HEK293 (cell line): ENCODE measurements around the gene CD1C.

Experiments used
- CTCF ChIA-PET: fragments of 350-600 bp; formaldehyde crosslinking; extraction: SDS; loops from one replicate; lab custom pipeline; 2021; ENCODE audit warnings: antibody characterized with exemption; lab: Yijun Ruan, JAX
- POLR2A ChIA-PET: fragments of 300-600 bp; formaldehyde crosslinking; extraction: SDS; loops from one replicate; lab custom pipeline; 2020; ENCODE audit warnings: antibody characterized with exemption, inconsistent platforms; lab: Yijun Ruan, JAX
- H3K27ac ChIP-seq: fragments of 200-500 bp; sonication (Bioruptor generic); 2 replicates; pipeline ENCODE4 v1.5.1; 2014; ENCODE audit warnings: low read depth, low read length, control low read depth, inconsistent platforms; ENCODE audit errors: extremely low read depth
- H3K36me3 ChIP-seq, 2 experiments: fragments of 200-500 bp in 1 of 2; sonication (Bioruptor generic) in 1 of 2; 1 replicate in 1 of 2; 2 replicates in 1 of 2; pipeline ENCODE4 v1.5.1; 2014 to 2017; ENCODE audit warnings: inconsistent platforms in 2 of 2, low read length in 2 of 2; ENCODE audit not compliant: control insufficient read depth in 2 of 2, insufficient read depth in 1 of 2
- H3K4me1 ChIP-seq: fragments of 200-500 bp; sonication (Bioruptor generic); 2 replicates; pipeline ENCODE4 v1.5.1; 2014; ENCODE audit warnings: mild to moderate bottlenecking, low read length, inconsistent platforms; ENCODE audit not compliant: control insufficient read depth, insufficient read depth
- H3K4me3 ChIP-seq: 2 replicates; pipeline ENCODE4 v1.5.1; 2011; ENCODE audit warnings: low read depth, mild to moderate bottlenecking, control low read depth, low read length, moderate library complexity
- H3K9me3 ChIP-seq: fragments of 200-500 bp; sonication (Bioruptor generic); 2 replicates; pipeline ENCODE4 v1.5.1; 2014; ENCODE audit warnings: low read depth, low read length, inconsistent platforms; ENCODE audit not compliant: control insufficient read depth, insufficient read depth
- FEZF1 ChIP-seq: fragments of 450-650 bp; formaldehyde crosslinking; IDR thresholded peaks from 2 replicates; pipeline ENCODE4 v1.5.1; 2016; ENCODE audit warnings: missing biosample characterization, missing genetic modification characterization
- INSM2 ChIP-seq: fragments of 450-650 bp; formaldehyde crosslinking; IDR thresholded peaks from 2 replicates; pipeline ENCODE4 v1.5.1; 2016; ENCODE audit warnings: missing biosample characterization, missing genetic modification characterization
- MEIS1 ChIP-seq: sonication (generic); formaldehyde crosslinking; IDR thresholded peaks from 2 replicates; pipeline ENCODE4 v1.8.1; 2022; ENCODE audit warnings: missing genetic modification reagents, mild to moderate bottlenecking, borderline replicate concordance
- PATZ1 ChIP-seq: fragments of 450-650 bp; formaldehyde crosslinking; IDR thresholded peaks from 2 replicates; pipeline ENCODE4 v1.5.1; 2016; ENCODE audit warnings: missing biosample characterization, missing genetic modification characterization
- SALL2 ChIP-seq: fragments of 450-650 bp; formaldehyde crosslinking; IDR thresholded peaks from 2 replicates; pipeline ENCODE4 v1.5.0; 2017; ENCODE audit warnings: missing biosample characterization, mild to moderate bottlenecking, missing genetic modification characterization, borderline replicate concordance
- SP3 ChIP-seq: fragments of 450-650 bp; formaldehyde crosslinking; IDR thresholded peaks from 2 replicates; pipeline ENCODE4 v1.5.1; 2016; ENCODE audit warnings: missing biosample characterization, missing genetic modification characterization
- ZBTB17 ChIP-seq: fragments of 450-650 bp; formaldehyde crosslinking; IDR thresholded peaks from 2 replicates; pipeline ENCODE4 v1.5.1; 2016; ENCODE audit warnings: missing biosample characterization, missing genetic modification characterization
- ZBTB21 ChIP-seq: fragments of 450-650 bp; formaldehyde crosslinking; IDR thresholded peaks from 2 replicates; pipeline ENCODE4 v1.5.1; 2017; ENCODE audit warnings: missing biosample characterization, missing genetic modification characterization
- ZBTB6 ChIP-seq: fragments of 450-650 bp; formaldehyde crosslinking; IDR thresholded peaks from 2 replicates; pipeline ENCODE4 v1.5.1; 2017; ENCODE audit warnings: missing biosample characterization, missing genetic modification characterization
- ZNF10 ChIP-seq: fragments of 450-650 bp; formaldehyde crosslinking; IDR thresholded peaks from 2 replicates; pipeline ENCODE4 v1.5.1; 2017; ENCODE audit warnings: missing biosample characterization, missing genetic modification characterization
- ZNF138 ChIP-seq: fragments of 450-650 bp; formaldehyde crosslinking; IDR thresholded peaks from 2 replicates; pipeline ENCODE4 v1.5.1; 2016; ENCODE audit warnings: missing biosample characterization, missing genetic modification characterization, borderline replicate concordance
- ZNF169 ChIP-seq: fragments of 450-650 bp; formaldehyde crosslinking; IDR thresholded peaks from 2 replicates; pipeline ENCODE4 v1.5.1; 2016; ENCODE audit warnings: missing biosample characterization, missing genetic modification characterization
- ZNF311 ChIP-seq: fragments of 450-650 bp; formaldehyde crosslinking; IDR thresholded peaks from 2 replicates; pipeline ENCODE4 v1.5.1; 2017; ENCODE audit warnings: missing biosample characterization, missing genetic modification characterization, borderline replicate concordance
- ZNF488 ChIP-seq: fragments of 450-650 bp; formaldehyde crosslinking; IDR thresholded peaks from 2 replicates; pipeline ENCODE4 v1.5.1; 2016; ENCODE audit warnings: missing biosample characterization, missing genetic modification characterization
- ZNF571 ChIP-seq: fragments of 450-650 bp; formaldehyde crosslinking; IDR thresholded peaks from 2 replicates; pipeline ENCODE4 v1.5.0; 2017; ENCODE audit warnings: missing biosample characterization, missing genetic modification characterization
- ZNF596 ChIP-seq: fragments of 450-650 bp; IDR thresholded peaks from 2 replicates; pipeline ENCODE4 v1.5.0; 2018; ENCODE audit warnings: missing biosample characterization, mild to moderate bottlenecking, missing genetic modification characterization, moderate library complexity
- ZNF645 ChIP-seq: fragments of 450-650 bp; formaldehyde crosslinking; IDR thresholded peaks from 2 replicates; pipeline ENCODE4; 2016; ENCODE audit warnings: missing biosample characterization, missing genetic modification characterization
- ZNF677 ChIP-seq: fragments of 450-650 bp; IDR thresholded peaks from 2 replicates; pipeline ENCODE4 v1.5.0; 2018; ENCODE audit warnings: missing biosample characterization, mild to moderate bottlenecking, missing genetic modification characterization, moderate library complexity
- ZNF707 ChIP-seq: fragments of 450-650 bp; formaldehyde crosslinking; IDR thresholded peaks from 2 replicates; pipeline ENCODE4 v1.5.1; 2016; ENCODE audit warnings: missing biosample characterization, missing genetic modification characterization
- ZNF791 ChIP-seq: fragments of 450-650 bp; formaldehyde crosslinking; IDR thresholded peaks from 2 replicates; pipeline ENCODE4 v1.5.1; 2016; ENCODE audit warnings: missing biosample characterization, missing genetic modification characterization
- ZSCAN4 ChIP-seq: fragments of 450-650 bp; formaldehyde crosslinking; IDR thresholded peaks from 2 replicates; pipeline ENCODE4 v1.5.1; 2017; ENCODE audit warnings: missing biosample characterization, missing genetic modification characterization

The CD1C gene

GRCh38 chr1:158310623-158311022 lies 20.9 kb downstream of the CD1C start:
- POLR2A ChIA-PET, result no interaction called here
- Histone ChIP-seq H3K4me3 (no peak overlapping the region), H3K9me3 (no peaks in the 10 kb centered on the region), H3K4me1 (no peaks in the 10 kb centered on the region), H3K27ac (no peak overlapping the region), H3K36me3 (no peaks in the 10 kb centered on the region)
- CTCF ChIA-PET, result no interaction called here
- TF ChIP-seq FEZF1 (tag by site-specific recombination) (no peak), ZNF571 (tag by site-specific recombination) (no peak), ZNF10 (tag by site-specific recombination) (no peak)

- ChIA-PET POLR2A (no interaction called here), CTCF (no interaction called here)
- Histone ChIP-seq H3K9me3 (no peaks in the 10 kb centered on the region), H3K27ac (no peak overlapping the region), H3K36me3 (no peaks in the 10 kb centered on the region), H3K4me1 (no peaks in the 10 kb centered on the region)
- TF ChIP-seq ZNF596 (tag by site-specific recombination) (no peak), ZNF677 (tag by site-specific recombination) (no peak), SP3 (tag by site-specific recombination) (no peak), ZNF488 (tag by site-specific recombination) (no peak), INSM2 (tag by site-specific recombination) (no peak), ZSCAN4 (tag by site-specific recombination) (no peak), SALL2 (tag by site-specific recombination) (no peak), ZBTB6 (tag by site-specific recombination) (no peak), ZNF138 (no peak), ZNF707 (tag by site-specific recombination) (no peak), ZNF169 (tag by site-specific recombination) (no peak), MEIS1 (CRISPR knock-in tag) (no peak), ZBTB17 (no peak), ZNF10 (tag by site-specific recombination) (no peak), PATZ1 (no peak), ZNF791 (tag by site-specific recombination) (no peak), ZNF645 (tag by site-specific recombination) (no peak), ZBTB21 (tag by site-specific recombination) (no peak), ZNF311 (tag by site-specific recombination) (no peak)
- TF ChIP-seq, all 188 proteins: peak for 0
- H3K4me3 ChIP-seq, result no peak overlapping the region
Measured at GRCh38 chr1:158311066-158311465, 21.3 kb downstream of the CD1C start.
